BLaER1 treated with 17β-estradiol and CSF1 and Interleukin-3, amounts not matched to agents 10 nM and 100 nM (cell line): ENCODE measurements around the gene FHIT.

Experiments used
- H3K27ac ChIP-seq, 11 experiments: shearing (Covaris generic); formaldehyde crosslinking; 2 replicates each; pipeline ENCODE4 v1.8.1; 2022
- H3K27me3 ChIP-seq, 11 experiments: shearing (Covaris generic); formaldehyde crosslinking; 2 replicates each; pipeline ENCODE4 v1.8.1; 2022
- H3K36me3 ChIP-seq, 11 experiments: shearing (Covaris generic); formaldehyde crosslinking; 2 replicates each; pipeline ENCODE4 v1.8.1; 2022
- H3K4me1 ChIP-seq, 10 experiments: shearing (Covaris generic); formaldehyde crosslinking; 2 replicates each; pipeline ENCODE4 v1.8.1; 2022
- H3K4me2 ChIP-seq, 11 experiments: shearing (Covaris generic); formaldehyde crosslinking; 2 replicates each; pipeline ENCODE4 v1.8.1; 2022
- H3K4me3 ChIP-seq, 10 experiments: shearing (Covaris generic); formaldehyde crosslinking; 2 replicates each; pipeline ENCODE4 v1.8.1; 2022
- H3K9ac ChIP-seq, 11 experiments: shearing (Covaris generic); formaldehyde crosslinking; 2 replicates each; pipeline ENCODE4 v1.8.1; 2022
- H3K9me3 ChIP-seq, 11 experiments: shearing (Covaris generic); formaldehyde crosslinking; replicated peaks in 1 of 11; 2 replicates each; pipeline ENCODE4 v1.8.1; 2022
- H4K20me1 ChIP-seq, 11 experiments: shearing (Covaris generic); formaldehyde crosslinking; 2 replicates each; pipeline ENCODE4 v1.8.1; 2022
- Cebpa-rat ChIP-seq, 11 experiments: shearing (Covaris generic); IDR thresholded peaks; 2 replicates each; pipeline ENCODE4 v1.8.1; 2022

Gene FHIT

DNA sequence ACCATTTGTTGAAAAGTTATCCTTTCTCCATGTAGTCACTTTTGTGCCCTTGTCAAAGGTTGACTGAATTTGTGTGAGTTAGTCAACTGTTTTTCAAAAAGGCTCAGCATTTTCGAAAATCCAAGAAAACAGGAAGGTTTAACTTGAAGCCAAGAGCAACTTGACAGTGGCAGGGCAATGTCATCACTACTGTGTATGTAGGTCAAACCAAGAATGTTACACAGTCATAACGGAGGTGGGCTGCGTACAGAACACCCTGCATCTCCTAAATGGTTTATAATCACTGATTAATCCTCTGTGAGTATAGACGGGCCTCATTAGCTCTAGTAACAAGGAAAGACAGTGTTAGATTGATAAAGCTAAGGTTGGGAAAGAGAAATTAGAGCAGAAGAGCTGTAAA, 1064.9 kb downstream of the FHIT start:
- H3K9me3 ChIP-seq = no peaks in the 10 kb centered on the region
- H3K27me3 ChIP-seq = peaks cover 0 to 43% (median 0%) of the 10 kb centered on the region in 11 experiments; a peak in 4 of 22 replicates
- H4K20me1 ChIP-seq = no peaks in the 10 kb centered on the region
- no peak overlapping the region for H3K4me3 ChIP-seq
- H3K9ac ChIP-seq = no peak overlapping the region
- H3K36me3 ChIP-seq = no peaks in the 10 kb centered on the region
- H3K4me1 ChIP-seq = peaks cover 16 to 23% (median 19%) of the 10 kb centered on the region in 10 experiments
- H3K4me2 ChIP-seq = no peak overlapping the region
- H3K27ac ChIP-seq = no peak overlapping the region
- no peak for TF ChIP-seq Cebpa-rat (IDR thresholded peaks at IDR 0.05)

DNA sequence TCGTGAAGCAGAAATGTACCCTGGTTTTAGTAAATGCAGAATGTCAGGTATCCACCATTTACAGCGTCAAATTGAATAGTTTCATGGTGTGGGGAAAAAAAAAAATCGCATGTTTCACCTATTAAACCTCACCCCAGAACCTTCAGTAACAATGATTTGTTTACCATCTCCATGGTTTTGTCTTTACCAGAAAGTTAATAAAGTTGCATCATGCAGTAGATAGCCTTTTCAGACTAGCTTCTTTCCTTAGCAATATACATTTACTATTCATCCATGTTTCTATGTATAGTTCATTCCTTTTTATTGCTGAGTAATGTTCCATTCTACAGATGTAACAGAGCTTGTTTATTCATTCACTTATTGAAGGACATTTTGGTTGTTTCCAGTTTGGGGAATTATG, 1066.1 kb downstream of the FHIT start:
- Histone ChIP-seq H3K4me2 (no peak overlapping the region), H3K27me3 (peaks cover 0 to 34% (median 0%) of the 10 kb centered on the region in 11 experiments; a peak in 4 of 22 replicates), H3K4me1 (peaks cover 16 to 25% (median 20%) of the 10 kb centered on the region in 10 experiments), H3K9ac (no peak overlapping the region), H4K20me1 (no peaks in the 10 kb centered on the region), H3K9me3 (no peaks in the 10 kb centered on the region), H3K27ac (no peak overlapping the region), H3K36me3 (no peaks in the 10 kb centered on the region), H3K4me3 (no peak overlapping the region)
- no peak for TF ChIP-seq Cebpa-rat (IDR thresholded peaks at IDR 0.05)

DNA sequence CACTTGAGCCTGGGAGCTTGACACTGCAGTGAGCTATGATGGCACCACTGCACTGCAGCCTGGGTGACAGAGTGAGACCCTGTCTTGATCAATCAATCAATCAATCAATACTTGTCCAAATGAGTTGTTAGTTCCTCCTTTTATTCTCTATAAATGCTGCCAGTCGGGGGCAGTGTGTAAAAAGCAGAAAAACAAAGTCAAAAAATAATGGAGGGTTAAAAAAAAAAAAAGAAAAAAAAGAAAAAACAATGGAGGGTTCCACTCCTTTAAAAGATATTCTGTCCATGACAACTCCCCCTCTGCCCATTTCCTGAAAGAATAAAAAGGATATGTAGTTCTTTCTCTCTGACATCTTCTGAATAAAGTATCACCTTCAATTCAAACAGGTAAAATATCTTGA, 1068.6 kb downstream of the FHIT start:
- H3K4me1 ChIP-seq = peaks cover 0 to 10% (median 7%) of the 10 kb centered on the region in 10 experiments; a peak in 9 of 20 replicates
- H4K20me1 ChIP-seq = no peaks in the 10 kb centered on the region
- H3K9ac ChIP-seq = no peak overlapping the region
- H3K27ac ChIP-seq = no peak overlapping the region
- no peak overlapping the region for H3K4me3 ChIP-seq
- no peak for TF ChIP-seq Cebpa-rat (IDR thresholded peaks at IDR 0.05)
- no peaks in the 10 kb centered on the region for H3K9me3 ChIP-seq
- H3K4me2 ChIP-seq = no peak overlapping the region
- H3K36me3 ChIP-seq = no peaks in the 10 kb centered on the region
- peaks cover 0 to 13% (median 0%) of the 10 kb centered on the region in 11 experiments; a peak in 4 of 22 replicates for H3K27me3 ChIP-seq

- no peak for TF ChIP-seq Cebpa-rat (IDR thresholded peaks at IDR 0.05)
- Histone ChIP-seq H3K27me3 (no peaks in the 10 kb centered on the region), H3K4me1 (peaks cover 0 to 10% (median 7%) of the 10 kb centered on the region in 10 experiments; a peak in 9 of 20 replicates), H3K27ac (no peak overlapping the region), H3K9ac (no peak overlapping the region), H4K20me1 (no peaks in the 10 kb centered on the region), H3K36me3 (no peaks in the 10 kb centered on the region), H3K9me3 (no peaks in the 10 kb centered on the region), H3K4me2 (peak overlapping the region in 2 of 11 experiments; percentile 33 to 65; a peak in 1 of 22 replicates), H3K4me3 (no peak overlapping the region)
Measured at GRCh38 chr3:60178931-60179653, 1072.2 kb downstream of the FHIT start.

- Histone ChIP-seq H3K4me2 (no peak overlapping the region), H3K36me3 (no peaks in the 10 kb centered on the region), H3K4me1 (peaks cover 0 to 10% (median 7%) of the 10 kb centered on the region in 10 experiments; a peak in 9 of 20 replicates), H3K27me3 (no peaks in the 10 kb centered on the region), H3K9ac (no peak overlapping the region), H3K27ac (no peak overlapping the region), H3K4me3 (no peak overlapping the region), H3K9me3 (no peaks in the 10 kb centered on the region), H4K20me1 (no peaks in the 10 kb centered on the region)
- TF ChIP-seq Cebpa-rat (IDR thresholded peaks at IDR 0.05) = no peak
Measured at GRCh38 chr3:60177726-60178125, 1073.5 kb downstream of the FHIT start.

GRCh38 chr3:60176614-60177013, 1074.6 kb downstream of the FHIT start:
- TF ChIP-seq Cebpa-rat (IDR thresholded peaks at IDR 0.05) = no peak
- Histone ChIP-seq H3K4me2 (no peak overlapping the region), H3K27me3 (no peaks in the 10 kb centered on the region), H3K27ac (no peak overlapping the region), H4K20me1 (no peaks in the 10 kb centered on the region), H3K4me1 (peaks cover 0 to 10% (median 7%) of the 10 kb centered on the region in 10 experiments; a peak in 9 of 20 replicates), H3K9ac (no peak overlapping the region), H3K4me3 (no peak overlapping the region), H3K36me3 (no peaks in the 10 kb centered on the region), H3K9me3 (no peaks in the 10 kb centered on the region)

- peaks cover 0 to 10% (median 7%) of the 10 kb centered on the region in 10 experiments; a peak in 9 of 20 replicates for H3K4me1 ChIP-seq
- no peak overlapping the region for H3K27ac ChIP-seq
- H3K4me3 ChIP-seq = no peak overlapping the region
- no peaks in the 10 kb centered on the region for H3K9me3 ChIP-seq
- no peaks in the 10 kb centered on the region for H4K20me1 ChIP-seq
- TF ChIP-seq Cebpa-rat (IDR thresholded peaks at IDR 0.05) = no peak
- H3K9ac ChIP-seq = no peak overlapping the region
- H3K4me2 ChIP-seq = no peak overlapping the region
- no peaks in the 10 kb centered on the region for H3K27me3 ChIP-seq
- H3K36me3 ChIP-seq = no peaks in the 10 kb centered on the region
Measured at GRCh38 chr3:60175680-60176079, 1075.6 kb downstream of the FHIT start.

DNA sequence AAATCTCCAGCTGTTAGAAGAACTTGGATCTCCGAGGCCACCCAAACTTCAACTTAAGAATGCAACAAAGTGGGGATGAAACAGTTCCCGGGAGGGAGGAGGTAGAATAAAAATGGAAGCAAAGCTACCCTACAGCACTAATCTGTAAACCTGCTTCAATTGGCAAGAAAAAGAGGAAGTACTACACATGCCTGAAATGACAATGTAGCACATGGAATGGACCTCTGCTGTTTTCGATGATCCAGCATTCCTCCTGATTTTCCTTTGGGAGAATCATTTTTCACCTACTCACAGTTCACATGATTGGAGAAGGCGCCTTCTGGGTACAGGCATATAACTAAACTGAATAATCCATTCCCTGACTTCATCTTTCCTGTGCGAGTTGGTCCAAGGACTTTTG, 1081.5 kb downstream of the FHIT start:
- Histone ChIP-seq H3K9ac (no peak overlapping the region), H3K27me3 (no peaks in the 10 kb centered on the region), H3K4me3 (no peak overlapping the region), H3K27ac (no peak overlapping the region), H4K20me1 (no peaks in the 10 kb centered on the region), H3K4me1 (no peaks in the 10 kb centered on the region), H3K9me3 (no peaks in the 10 kb centered on the region), H3K36me3 (no peaks in the 10 kb centered on the region), H3K4me2 (no peak overlapping the region)
- no peak for TF ChIP-seq Cebpa-rat (IDR thresholded peaks at IDR 0.05)

GRCh38 chr3:60167186-60167585, 1084.1 kb downstream of the FHIT start:
- H3K9ac ChIP-seq = no peak overlapping the region
- no peak overlapping the region for H3K4me2 ChIP-seq
- no peak for TF ChIP-seq Cebpa-rat (IDR thresholded peaks at IDR 0.05)
- no peaks in the 10 kb centered on the region; a peak in 1 of 20 replicates for H3K4me1 ChIP-seq
- no peaks in the 10 kb centered on the region for H3K27me3 ChIP-seq
- no peaks in the 10 kb centered on the region for H3K9me3 ChIP-seq
- H3K36me3 ChIP-seq = no peaks in the 10 kb centered on the region
- H3K27ac ChIP-seq = no peak overlapping the region
- no peak overlapping the region for H3K4me3 ChIP-seq
- H4K20me1 ChIP-seq = no peaks in the 10 kb centered on the region
